ENCODE measurements around the gene GPR78.
"Not testable (repeated sequence)": the region's sequence is repeated elsewhere in the genome, so short reads cannot be mapped to it uniquely, and the experiment has no call there.

The GPR78 gene

GRCh38 chr4:8616831-8617230 is 36.6 kb downstream of the GPR78 start:
- Histone ChIP-seq H3K56ac (ENCODE audit: low read length) (no peak overlapping the region), H3K4ac (ENCODE audit: low read depth, low read length) (no peak overlapping the region), H2BK15ac (replicated peaks; ENCODE audit: low read depth) (no peak overlapping the region), H3K18ac (ENCODE audit: low read length) (no peak overlapping the region), H2BK5ac (ENCODE audit: low read length) (no peak overlapping the region), H2AK5ac (ENCODE audit: low read length) (no peak overlapping the region), H2BK120ac (ENCODE audit: low read depth, low read length) (no peak overlapping the region), H3K36me3 (ENCODE audit: control insufficient read depth, insufficient read depth, low read length) (peaks cover 1% of the 10 kb centered on the region), H3K79me1 (ENCODE audit: low read length) (no peaks in the 10 kb centered on the region), H4K5ac (ENCODE audit: low read length) (no peak overlapping the region), H4K8ac (ENCODE audit: low read depth, low read length) (no peak overlapping the region), H3K23ac (ENCODE audit: low read length) (no peak overlapping the region), H3K27ac (ENCODE audit: low read depth, low read length) (no peak overlapping the region), H3K27me3 (ENCODE audit: insufficient read depth, low read length, poor library complexity) (no peaks in the 10 kb centered on the region), H3K9ac (ENCODE audit: low read length) (no peak overlapping the region), H3K4me2 (ENCODE audit: low read length) (no peak overlapping the region), H3K4me1 (ENCODE audit: control insufficient read depth, low read depth, low read length) (no peaks in the 10 kb centered on the region), H3K4me3 (ENCODE audit: low read length) (no peak overlapping the region), H3K79me2 (ENCODE audit: control insufficient read depth, insufficient read depth, low read length) (no peaks in the 10 kb centered on the region)
- DNase-seq, result no peak
- no CpG with 5 or more reads among the region's 16 CpGs for WGBS (ENCODE audit: extremely low coverage, insufficient coverage, low lambda C conversion rate)

GRCh38 chr4:8617486-8618040 is 37.4 kb downstream of the GPR78 start:
- no peak for DNase-seq
- WGBS (ENCODE audit: extremely low coverage, insufficient coverage, low lambda C conversion rate), result no CpG with 5 or more reads among the region's 21 CpGs

GRCh38 chr4:8618421-8618820 is 38.2 kb downstream of the GPR78 start:
- Histone ChIP-seq H3K56ac (ENCODE audit: low read length) (no peak overlapping the region), H3K27ac (ENCODE audit: low read depth, low read length) (no peak overlapping the region), H3K4me3 (ENCODE audit: low read length) (no peak overlapping the region), H4K5ac (ENCODE audit: low read length) (no peak overlapping the region), H2AK5ac (ENCODE audit: low read length) (no peak overlapping the region), H2BK120ac (ENCODE audit: low read depth, low read length) (no peak overlapping the region), H3K79me2 (ENCODE audit: control insufficient read depth, insufficient read depth, low read length) (no peaks in the 10 kb centered on the region), H3K9ac (ENCODE audit: low read length) (no peak overlapping the region), H2BK15ac (replicated peaks; ENCODE audit: low read depth) (no peak overlapping the region), H3K23ac (ENCODE audit: low read length) (no peak overlapping the region), H3K4ac (ENCODE audit: low read depth, low read length) (no peak overlapping the region), H3K79me1 (ENCODE audit: low read length) (no peaks in the 10 kb centered on the region), H3K18ac (ENCODE audit: low read length) (no peak overlapping the region), H3K4me1 (ENCODE audit: control insufficient read depth, low read depth, low read length) (no peaks in the 10 kb centered on the region), H3K4me2 (ENCODE audit: low read length) (no peak overlapping the region), H3K27me3 (ENCODE audit: insufficient read depth, low read length, poor library complexity) (no peaks in the 10 kb centered on the region), H3K36me3 (ENCODE audit: control insufficient read depth, insufficient read depth, low read length) (peaks cover 1% of the 10 kb centered on the region), H4K8ac (ENCODE audit: low read depth, low read length) (no peak overlapping the region), H2BK5ac (ENCODE audit: low read length) (no peak overlapping the region)
- no CpG with 5 or more reads among the region's 15 CpGs for WGBS (ENCODE audit: extremely low coverage, insufficient coverage, low lambda C conversion rate)
- no peak for DNase-seq

More at GRCh38 chr4:8617486-8618040, 37.4 kb downstream of the GPR78 start:
- Histone ChIP-seq H3K4me1 (ENCODE audit: control insufficient read depth, low read depth, low read length) (no peaks in the 10 kb centered on the region), H4K8ac (ENCODE audit: low read depth, low read length) (no peak overlapping the region), H2BK120ac (ENCODE audit: low read depth, low read length) (no peak overlapping the region), H3K79me1 (ENCODE audit: low read length) (no peaks in the 10 kb centered on the region), H3K27me3 (ENCODE audit: insufficient read depth, low read length, poor library complexity) (no peaks in the 10 kb centered on the region), H2BK15ac (replicated peaks; ENCODE audit: low read depth) (no peak overlapping the region), H3K4ac (ENCODE audit: low read depth, low read length) (no peak overlapping the region), H2AK5ac (ENCODE audit: low read length) (no peak overlapping the region), H3K27ac (ENCODE audit: low read depth, low read length) (no peak overlapping the region), H3K4me2 (ENCODE audit: low read length) (no peak overlapping the region), H3K18ac (ENCODE audit: low read length) (no peak overlapping the region), H3K36me3 (ENCODE audit: control insufficient read depth, insufficient read depth, low read length) (peaks cover 1% of the 10 kb centered on the region), H3K23ac (ENCODE audit: low read length) (no peak overlapping the region), H3K4me3 (ENCODE audit: low read length) (no peak overlapping the region), H3K56ac (ENCODE audit: low read length) (no peak overlapping the region), H4K5ac (ENCODE audit: low read length) (no peak overlapping the region), H3K79me2 (ENCODE audit: control insufficient read depth, insufficient read depth, low read length) (no peaks in the 10 kb centered on the region), H2BK5ac (ENCODE audit: low read length) (no peak overlapping the region), H3K9ac (ENCODE audit: low read length) (no peak overlapping the region)

DNA sequence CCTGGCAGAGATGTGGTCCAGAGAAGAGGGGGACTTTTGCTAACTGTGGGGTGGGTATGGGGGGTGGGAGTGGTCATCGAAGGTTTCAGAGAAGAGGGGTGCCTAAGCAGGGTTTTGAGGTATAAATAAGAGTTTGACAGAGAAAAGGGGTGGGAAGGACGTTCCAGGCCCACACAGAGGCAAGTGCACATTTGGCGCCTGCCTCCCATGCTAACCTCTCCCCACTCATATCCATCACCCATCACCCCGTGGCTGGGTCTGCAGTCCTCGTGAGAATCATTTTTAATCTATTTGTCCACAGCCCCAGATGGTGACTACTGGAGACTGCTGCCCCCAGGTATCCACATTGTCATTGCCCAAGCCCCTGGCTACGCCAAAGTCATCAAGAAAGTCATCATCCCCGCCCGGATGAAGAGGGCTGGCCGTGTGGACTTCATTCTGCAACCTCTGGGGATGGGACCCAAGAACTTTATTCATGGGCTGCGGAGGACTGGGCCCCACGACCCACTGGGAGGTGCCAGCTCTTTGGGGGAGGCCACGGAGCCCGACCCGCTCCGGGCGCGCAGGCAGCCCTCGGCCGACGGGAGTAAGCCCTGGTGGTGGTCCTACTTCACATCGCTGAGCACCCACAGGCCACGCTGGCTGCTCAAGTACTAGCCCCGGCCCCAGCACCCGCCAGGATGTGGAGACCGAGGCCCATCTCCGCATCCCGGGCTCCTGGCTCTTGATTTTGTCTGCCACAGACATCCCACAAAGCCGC is 38.9 kb downstream of the GPR78 start:
- Histone ChIP-seq H4K5ac (ENCODE audit: low read length) (no peak overlapping the region), H3K23ac (ENCODE audit: low read length) (no peak overlapping the region), H3K36me3 (ENCODE audit: control insufficient read depth, insufficient read depth, low read length) (peaks cover 1% of the 10 kb centered on the region), H3K56ac (ENCODE audit: low read length) (no peak overlapping the region), H4K8ac (ENCODE audit: low read depth, low read length) (no peak overlapping the region), H3K27ac (ENCODE audit: low read depth, low read length) (no peak overlapping the region), H2AK5ac (ENCODE audit: low read length) (no peak overlapping the region), H2BK120ac (ENCODE audit: low read depth, low read length) (no peak overlapping the region), H3K9ac (ENCODE audit: low read length) (no peak overlapping the region), H3K4me1 (ENCODE audit: control insufficient read depth, low read depth, low read length) (no peaks in the 10 kb centered on the region), H3K79me1 (ENCODE audit: low read length) (no peaks in the 10 kb centered on the region), H3K18ac (ENCODE audit: low read length) (no peak overlapping the region), H3K4me2 (ENCODE audit: low read length) (no peak overlapping the region), H3K4me3 (ENCODE audit: low read length) (no peak overlapping the region), H3K79me2 (ENCODE audit: control insufficient read depth, insufficient read depth, low read length) (no peaks in the 10 kb centered on the region), H2BK15ac (replicated peaks; ENCODE audit: low read depth) (no peak overlapping the region), H2BK5ac (ENCODE audit: low read length) (no peak overlapping the region), H3K4ac (ENCODE audit: low read depth, low read length) (no peak overlapping the region), H3K27me3 (ENCODE audit: insufficient read depth, low read length, poor library complexity) (no peaks in the 10 kb centered on the region)
- DNase-seq, result no peak
- no CpG with 5 or more reads among the region's 28 CpGs for WGBS (ENCODE audit: extremely low coverage, insufficient coverage, low lambda C conversion rate)

DNA sequence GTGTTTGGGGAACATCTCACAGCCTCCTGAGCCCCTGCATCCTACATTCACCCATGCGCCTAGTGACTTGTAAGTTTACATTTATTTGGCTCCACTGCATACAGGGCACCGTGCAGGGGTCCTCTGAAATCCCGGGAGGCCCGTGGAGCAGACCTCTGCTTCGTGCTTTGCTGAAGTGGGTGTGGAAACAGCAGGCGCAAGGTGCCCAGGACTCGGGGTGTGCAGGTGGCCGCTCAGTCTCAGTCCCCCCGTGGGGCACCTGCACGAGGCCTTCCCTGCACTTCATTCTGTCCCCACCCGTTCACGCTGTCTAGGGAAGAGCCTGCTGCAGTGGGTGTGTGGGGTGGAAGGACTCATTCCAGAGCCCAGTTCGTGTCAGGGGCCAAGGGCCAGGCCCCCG is 40.9 kb downstream of the GPR78 start:
- H4K8ac ChIP-seq (ENCODE audit: low read depth, low read length); H3K4ac ChIP-seq (ENCODE audit: low read depth, low read length); H4K5ac ChIP-seq (ENCODE audit: low read length); H3K56ac ChIP-seq (ENCODE audit: low read length); H3K4me2 ChIP-seq (ENCODE audit: low read length); H3K4me3 ChIP-seq (ENCODE audit: low read length); H2BK15ac ChIP-seq (replicated peaks; ENCODE audit: low read depth); H3K79me1 ChIP-seq (ENCODE audit: low read length); H3K9ac ChIP-seq (ENCODE audit: low read length); H3K79me2 ChIP-seq (ENCODE audit: control insufficient read depth, insufficient read depth, low read length); H2BK5ac ChIP-seq (ENCODE audit: low read length); DNase-seq; H3K27me3 ChIP-seq (ENCODE audit: insufficient read depth, low read length, poor library complexity); H3K23ac ChIP-seq (ENCODE audit: low read length); H3K18ac ChIP-seq (ENCODE audit: low read length); H2BK120ac ChIP-seq (ENCODE audit: low read depth, low read length); H3K27ac ChIP-seq (ENCODE audit: low read depth, low read length); H3K4me1 ChIP-seq (ENCODE audit: control insufficient read depth, low read depth, low read length); H3K36me3 ChIP-seq (ENCODE audit: control insufficient read depth, insufficient read depth, low read length); H2AK5ac ChIP-seq (ENCODE audit: low read length): not testable (repeated sequence)
- WGBS (ENCODE audit: extremely low coverage, insufficient coverage, low lambda C conversion rate), result no CpG with 5 or more reads among the region's 14 CpGs
